ENCODE results near the gene DECR2. TPM values are rescaled to one million over a fixed set of nuclear protein-coding genes. Genes with fewer than 3 reads are reported as not detected.

DECR2 gene, protein sequence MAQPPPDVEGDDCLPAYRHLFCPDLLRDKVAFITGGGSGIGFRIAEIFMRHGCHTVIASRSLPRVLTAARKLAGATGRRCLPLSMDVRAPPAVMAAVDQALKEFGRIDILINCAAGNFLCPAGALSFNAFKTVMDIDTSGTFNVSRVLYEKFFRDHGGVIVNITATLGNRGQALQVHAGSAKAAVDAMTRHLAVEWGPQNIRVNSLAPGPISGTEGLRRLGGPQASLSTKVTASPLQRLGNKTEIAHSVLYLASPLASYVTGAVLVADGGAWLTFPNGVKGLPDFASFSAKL
- 5.3 and 11.1 TPM in 2 replicates for total RNA-seq

DNA sequence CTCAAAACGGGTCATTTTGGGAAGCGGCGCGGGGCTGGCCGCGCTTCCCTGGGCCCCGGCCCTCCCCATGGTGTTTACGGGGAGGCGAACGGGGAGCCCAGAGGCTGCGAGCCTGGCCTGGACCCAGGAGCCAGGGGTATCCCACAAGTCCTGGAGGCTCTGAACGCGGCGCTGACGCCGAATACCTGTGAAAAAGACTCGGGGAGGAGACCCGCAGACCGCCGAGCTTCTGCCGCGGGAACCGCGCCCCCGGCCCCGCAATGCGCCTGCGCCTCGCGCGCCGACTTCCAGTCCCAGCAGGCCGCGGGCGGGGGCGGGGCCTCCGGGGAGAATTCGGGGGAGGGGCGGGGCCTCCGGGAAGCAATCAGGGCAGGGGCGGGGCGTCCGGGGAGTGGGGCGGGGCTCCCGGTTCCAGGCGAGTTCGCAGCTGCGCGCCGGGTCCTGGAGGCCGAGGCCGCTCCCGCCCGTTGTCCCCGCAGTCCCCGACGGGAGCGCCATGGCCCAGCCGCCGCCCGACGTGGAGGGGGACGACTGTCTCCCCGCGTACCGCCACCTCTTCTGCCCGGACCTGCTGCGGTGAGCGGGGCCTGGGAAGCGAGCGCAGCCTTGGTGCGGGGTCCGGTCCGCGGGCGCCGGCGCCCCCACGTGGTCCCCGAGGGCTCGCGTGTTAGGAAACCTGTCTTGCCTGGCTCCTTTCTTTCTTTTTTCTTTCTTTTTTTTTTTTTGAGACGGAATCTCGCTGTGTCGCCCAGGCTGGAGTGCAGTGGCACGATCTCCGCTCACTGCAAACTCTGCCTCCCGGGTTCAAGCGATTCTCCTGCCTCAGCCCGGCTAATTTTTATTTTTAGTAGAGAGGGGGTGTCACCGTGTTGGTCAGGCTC, at the start of gene DECR2:
Gene DECR2 (plus strand): TSS at position 418 of the 881 bp plus-strand sequence. CDS start 79 bp downstream, at position 497.

DNA sequence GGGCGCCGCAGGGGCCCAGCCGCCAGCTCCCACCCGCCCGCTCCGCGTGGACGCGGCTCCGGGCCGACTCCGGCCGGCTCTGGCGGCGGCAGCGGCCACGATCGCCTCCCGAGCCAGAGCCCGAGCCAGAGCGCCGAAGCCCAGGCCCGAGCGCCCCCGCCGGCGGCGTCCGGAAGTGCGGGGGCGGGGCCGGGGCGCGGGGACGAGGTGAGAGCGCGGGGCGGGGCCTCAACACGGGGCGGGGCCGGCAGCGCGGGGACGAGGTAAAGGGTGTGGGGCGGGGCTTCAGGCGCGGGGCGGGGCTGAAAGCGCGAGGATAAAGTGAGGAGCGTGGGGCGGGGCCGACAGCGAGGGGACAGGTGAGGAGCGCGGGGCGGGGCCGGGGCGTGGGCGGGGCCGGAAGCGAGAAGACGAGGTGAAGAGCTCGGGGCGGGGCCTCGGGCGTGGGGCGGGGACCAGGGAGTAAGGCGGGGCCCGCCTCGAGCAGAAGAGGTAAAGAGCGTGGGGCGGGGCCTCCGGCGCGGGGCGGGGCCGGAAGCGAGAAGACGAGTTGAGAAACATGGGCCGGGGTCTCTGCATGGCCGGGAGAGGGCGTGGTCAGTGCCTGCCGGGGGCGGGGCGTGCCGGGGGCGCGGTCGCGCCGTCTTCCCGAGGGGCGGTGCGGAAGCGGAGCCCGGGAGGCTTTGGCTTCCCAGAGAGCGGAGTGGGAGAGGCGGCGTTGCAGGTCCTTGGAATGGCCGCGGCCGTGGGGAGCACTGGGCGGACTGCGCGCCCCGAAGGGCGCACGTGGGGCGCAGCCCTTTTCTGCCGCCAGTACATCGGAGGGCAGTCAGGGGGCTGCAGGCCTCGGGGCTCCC, 48.9 kb upstream of the DECR2 start, which contains the start of gene AXIN1:
Gene AXIN1 (minus strand): TSS at position 177 of the 857 bp plus-strand sequence. CDS start 5,698 bp downstream, outside the sequence.

DNA sequence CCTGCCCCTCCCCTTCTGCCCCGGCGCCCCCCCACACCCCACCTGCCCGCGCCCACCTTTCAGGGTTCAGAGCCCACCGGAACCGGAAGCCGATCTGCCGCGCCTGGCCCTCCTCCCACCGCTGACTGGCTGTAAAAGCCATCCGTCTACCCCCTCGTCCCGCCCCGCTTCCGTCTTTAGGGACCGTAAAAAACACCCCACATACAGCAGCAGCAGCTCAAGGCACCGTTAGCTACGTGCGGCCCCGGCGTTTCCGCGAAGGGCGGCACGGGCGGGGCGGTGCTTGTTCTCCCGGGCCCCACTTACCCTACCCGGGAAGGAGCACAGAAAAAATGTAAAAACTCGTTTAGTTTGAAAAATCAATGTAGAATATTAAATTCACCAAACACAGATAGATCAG, 31.2 kb upstream of the DECR2 start, which contains the start of gene MRPL28:
Gene MRPL28 (minus strand): TSS at position 96 of the 400 bp plus-strand sequence. CDS start 320 bp downstream, outside the sequence.

DNA sequence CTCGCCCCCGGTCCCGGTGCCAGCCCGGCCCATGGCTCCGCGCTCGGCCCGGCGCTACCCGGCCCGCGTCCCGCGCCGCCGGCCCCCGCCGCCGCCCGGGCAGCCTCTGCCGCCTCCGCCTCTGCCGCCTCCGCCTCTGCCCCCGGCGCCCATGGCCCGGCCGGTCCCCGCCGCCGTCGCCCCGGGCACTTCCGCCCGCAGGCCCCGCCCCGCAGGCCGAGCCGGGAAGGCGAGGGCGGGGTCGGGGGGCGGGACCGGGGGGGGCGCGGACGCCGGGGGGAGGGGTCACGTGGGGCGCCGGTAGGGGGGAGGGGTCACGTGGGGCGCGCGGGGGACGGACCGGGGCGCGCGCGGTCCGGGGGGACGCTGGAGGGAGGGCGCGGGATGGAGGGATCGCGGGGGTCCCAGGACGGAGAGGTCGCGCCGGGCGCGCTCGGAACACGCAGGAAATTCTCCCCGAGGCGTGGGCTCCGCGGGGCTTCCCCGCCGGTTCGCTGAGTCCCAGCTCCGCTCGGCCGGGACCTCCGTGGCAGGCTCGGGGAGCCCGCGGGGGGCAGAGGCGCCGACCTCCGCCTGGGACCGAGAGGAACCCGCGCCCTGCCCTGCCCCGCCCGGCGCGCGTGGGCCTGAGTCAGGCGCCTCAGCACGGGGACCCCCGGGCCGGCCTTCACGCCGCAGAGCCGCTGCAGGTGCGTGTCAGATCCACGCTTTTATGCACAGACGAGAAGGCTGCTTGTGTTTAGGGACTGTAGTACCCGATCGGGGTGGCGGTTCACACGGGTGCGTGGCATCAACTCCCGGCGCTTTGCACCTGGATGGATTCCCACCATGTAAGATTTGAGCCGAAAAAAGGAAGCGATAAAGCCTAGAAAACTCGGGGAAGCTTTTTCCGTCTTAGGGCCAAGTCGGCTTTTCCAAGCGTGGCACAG, 19.6 kb upstream of the DECR2 start, which contains the start of gene PGAP6:
Gene PGAP6 (minus strand): TSS at position 190 of the 929 bp plus-strand sequence. CDS start 157 bp downstream, at position 33.

DNA sequence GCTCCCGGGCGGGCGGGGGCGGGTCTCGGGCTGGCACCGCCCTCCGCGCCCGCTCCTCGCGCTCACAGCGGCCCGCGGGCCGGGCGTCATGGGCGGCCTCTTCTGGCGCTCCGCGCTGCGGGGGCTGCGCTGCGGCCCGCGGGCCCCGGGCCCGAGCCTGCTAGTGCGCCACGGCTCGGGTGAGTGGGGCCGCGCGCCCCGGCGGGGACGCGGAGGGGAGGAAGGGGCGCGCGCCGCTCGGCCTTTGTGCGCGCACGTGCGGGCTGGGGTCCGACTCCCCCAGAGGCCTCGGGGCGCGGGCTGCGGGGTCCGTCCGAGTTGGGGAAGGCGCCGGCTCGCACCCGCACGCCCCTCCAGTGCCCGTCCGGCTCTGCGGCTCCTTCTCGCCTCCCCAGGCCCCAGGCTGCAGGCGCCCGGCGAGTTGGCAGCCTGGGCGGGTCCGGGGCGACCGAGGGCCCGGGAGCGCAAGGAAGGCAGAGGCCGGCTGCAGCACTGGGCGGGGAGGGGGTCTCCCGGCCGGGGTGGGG, 4.5 kb upstream of the DECR2 start, which contains the start of gene NME4:
Gene NME4 (plus strand): TSS at position 65 of the 527 bp plus-strand sequence. CDS start 24 bp downstream, at position 89.

DNA sequence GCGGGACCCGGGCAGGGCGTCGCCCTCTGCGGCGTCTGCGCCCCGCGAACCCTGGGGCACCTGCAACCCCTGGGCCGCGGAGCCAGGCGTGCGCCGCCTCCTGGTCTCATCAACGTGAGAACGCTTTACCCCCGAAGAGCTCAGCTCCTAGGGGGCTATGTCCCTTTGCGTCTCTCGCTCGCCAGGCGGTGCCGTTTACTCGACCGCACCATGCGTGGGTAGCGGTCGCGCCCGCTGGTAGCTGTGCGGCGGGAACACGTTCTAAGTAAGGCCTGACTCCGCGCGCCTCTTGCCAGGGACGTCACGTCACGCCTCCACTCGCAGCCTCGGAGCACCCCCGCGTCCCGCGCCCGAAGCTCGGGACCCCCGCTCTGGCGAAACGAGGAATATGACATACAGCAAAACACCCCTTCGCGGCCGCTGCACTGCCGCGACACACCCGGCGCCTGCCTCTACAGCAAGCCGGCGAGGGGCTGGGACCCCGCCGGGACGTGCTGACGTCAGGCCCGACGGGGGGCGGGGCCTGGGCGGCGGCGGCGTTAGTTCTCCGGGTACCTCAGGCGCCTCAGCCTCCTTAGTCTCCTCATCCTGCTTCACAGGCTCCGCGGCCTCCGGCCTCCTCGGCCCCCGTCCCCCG, 23.5 kb downstream of the DECR2 start, which contains the start of gene RAB11FIP3:
Gene RAB11FIP3 (plus strand): TSS at position 568 of the 637 bp plus-strand sequence. CDS start 358 bp downstream, outside the sequence.

Other genes starting within 250 kb of the DECR2 start
- not detected in 2 replicates for gene HBZ, start 249.2 kb upstream of the DECR2 start, total RNA-seq
- not detected in 2 replicates for gene HBM, start 235.9 kb upstream of the DECR2 start, total RNA-seq
- not detected in 2 replicates for gene HBA2, start 229.0 kb upstream of the DECR2 start, total RNA-seq
- gene HBA1, start 225.2 kb upstream of the DECR2 start, total RNA-seq = not detected in 2 replicates
- gene HBQ1, start 221.4 kb upstream of the DECR2 start, total RNA-seq = 0.48 TPM in 1 of 2 replicates, not detected in the other
- 25.4 and 28.4 TPM in 2 replicates for gene LUC7L, start 172.4 kb upstream of the DECR2 start, total RNA-seq
- gene FAM234A, start 167.1 kb upstream of the DECR2 start, total RNA-seq = 42.7 and 56.9 TPM in 2 replicates
- gene RGS11, start 125.9 kb upstream of the DECR2 start, total RNA-seq = not detected in 2 replicates
- gene ARHGDIG, start 121.3 kb upstream of the DECR2 start, total RNA-seq = 0.24 TPM in 1 of 2 replicates, not detected in the other
- 0.24 TPM in 1 of 2 replicates, not detected in the other for gene PDIA2, start 118.7 kb upstream of the DECR2 start, total RNA-seq
- 55.6 and 67.0 TPM in 2 replicates for gene AXIN1, start 49.2 kb upstream of the DECR2 start, total RNA-seq
- 96.9 and 101 TPM in 2 replicates for gene MRPL28, start 31.3 kb upstream of the DECR2 start, total RNA-seq
- gene PGAP6, start 19.9 kb upstream of the DECR2 start, total RNA-seq = 53.5 and 73.5 TPM in 2 replicates
- gene NME4, start 4.7 kb upstream of the DECR2 start, total RNA-seq = 50.5 and 74.5 TPM in 2 replicates
- gene RAB11FIP3, start 23.8 kb downstream of the DECR2 start, total RNA-seq = 9.2 and 15.2 TPM in 2 replicates
- 48.8 and 50.6 TPM in 2 replicates for gene CAPN15, start 125.8 kb downstream of the DECR2 start, total RNA-seq
- gene PRR35, start 158.5 kb downstream of the DECR2 start, total RNA-seq = not detected in 2 replicates
- under 0.01 TPM in 1 of 2 replicates, not detected in the other for gene NHLRC4, start 165.1 kb downstream of the DECR2 start, total RNA-seq
- gene PIGQ, start 168.1 kb downstream of the DECR2 start, total RNA-seq = 24.6 and 27.7 TPM in 2 replicates
- gene RAB40C, start 188.2 kb downstream of the DECR2 start, total RNA-seq = 15.7 and 19.2 TPM in 2 replicates
- 0.21 and 0.24 TPM in 2 replicates for gene WFIKKN1, start 229.1 kb downstream of the DECR2 start, total RNA-seq
- gene METTL26, start 234.4 kb downstream of the DECR2 start, total RNA-seq = 86.1 and 148 TPM in 2 replicates
- gene MCRIP2, start 239.9 kb downstream of the DECR2 start, total RNA-seq = 55.4 and 57.3 TPM in 2 replicates
- 8.7 and 10.7 TPM in 2 replicates for gene WDR90, start 247.5 kb downstream of the DECR2 start, total RNA-seq